Panc1 (cell line): Measurements from ENCODE around the gene SLC26A4. TPM values are rescaled to one million over a fixed set of nuclear protein-coding genes. Genes with fewer than 3 reads are reported as not detected.
A peak's percentile ranks its signal among the peaks of the same experiment; 100 is the strongest.

Experiments
- ATAC-seq: fragments of 200-7000 bp; cut with Tn5 transposase; 2 replicates; pipeline ENCODE4 v1.9.1; 2020; ENCODE audit warnings: mild to moderate bottlenecking, moderate library complexity
- BruUV-seq: library from RNA; stranded (reverse); fragments of 400-500 nt; replicated peaks from 2 replicates; lab custom pipeline; 2021; lab: Mats Ljungman, UMichigan
- CTCF ChIA-PET: fragments of 300-600 bp; sonication (Branson Sonifier 250); formaldehyde crosslinking; loops from one replicate; lab custom pipeline; 2022; ENCODE audit warnings: antibody characterized with exemption; lab: Charles Lee
- POLR2A ChIA-PET: fragments of 300-600 bp; sonication (Branson Sonifier 250); formaldehyde crosslinking; loops from one replicate; lab custom pipeline; 2022; ENCODE audit warnings: antibody characterized with exemption; lab: Charles Lee
- DNase-seq: peaks from one replicate; pipeline ENCODE4 v3.0.0-alpha.2; 2010; ENCODE audit warnings: low read depth, low spot score
- H3K27ac ChIP-seq: 2 replicates; pipeline ENCODE4 v1.5.1; 2011; ENCODE audit warnings: mild to moderate bottlenecking, low read length, inconsistent platforms
- H3K27me3 ChIP-seq: fragments of 200-500 bp; sonication (Bioruptor generic); 2 replicates; pipeline ENCODE4 v1.6.0; 2014; ENCODE audit warnings: low read length, inconsistent platforms; ENCODE audit not compliant: control insufficient read depth, insufficient read depth
- H3K36me3 ChIP-seq: fragments of 200-500 bp; sonication (Bioruptor generic); 2 replicates; pipeline ENCODE4 v1.5.1; 2014; ENCODE audit warnings: inconsistent platforms, mild to moderate bottlenecking, low read length, moderate library complexity; ENCODE audit not compliant: control insufficient read depth, insufficient read depth
- H3K4me1 ChIP-seq: 2 replicates; pipeline ENCODE4 v1.5.1; 2011; ENCODE audit warnings: inconsistent platforms, mild to moderate bottlenecking, low read length, moderate library complexity; ENCODE audit not compliant: control insufficient read depth, insufficient read depth
- H3K4me3 ChIP-seq, 2 experiments: 2 replicates each; pipeline ENCODE4 v1.5.1; 2011 to 2012; ENCODE audit warnings: low read depth in 2 of 2, low read length in 2 of 2, mild to moderate bottlenecking in 2 of 2, inconsistent platforms in 1 of 2, moderate library complexity in 1 of 2
- H3K9me3 ChIP-seq: fragments of 200-500 bp; sonication (Bioruptor generic); 2 replicates; pipeline ENCODE4 v1.5.1; 2014; ENCODE audit warnings: low read depth, mild to moderate bottlenecking, inconsistent platforms, low read length, moderate library complexity; ENCODE audit not compliant: control insufficient read depth, insufficient read depth
- POLR2AphosphoS5 ChIP-seq: IDR thresholded peaks from 2 replicates; pipeline ENCODE4 v1.6.1; 2012; ENCODE audit warnings: mild to moderate bottlenecking, low read depth, low read length, moderate library complexity
- SIN3A ChIP-seq: IDR thresholded peaks from 2 replicates; pipeline ENCODE4 v1.6.1; 2012; ENCODE audit warnings: low read depth, mild to moderate bottlenecking, low read length, moderate library complexity, borderline replicate concordance; ENCODE audit not compliant: insufficient read depth
- TCF7L2 ChIP-seq: IDR thresholded peaks from 2 replicates; pipeline ENCODE4 v1.6.1; 2011; ENCODE audit warnings: mild to moderate bottlenecking, low read depth, low read length, inconsistent platforms
- in situ Hi-C: cut with HindIII; loops from 2 replicates; pipeline ENCODE4 v1.10.0; 2016; ENCODE audit warnings: low sequenced_read_pairs, low pct_unique_long_range_greater_than_20kb
- intact Hi-C: fragments of 100-400 bp; cut with micrococcal nuclease; formaldehyde crosslinking; loops from one replicate; pipeline ENCODE4 v1.10.0; 2022; ENCODE audit not compliant: unreplicated experiment
- total RNA-seq: library from RNA; stranded (reverse); gene quantifications from one replicate; pipeline ENCODE4 v1.2.1, GENCODE V29; 2021; ENCODE audit not compliant: unreplicated experiment
- TF ChIP-seq, protein P1 (sequence below), 2 experiments: IDR thresholded peaks; 2 replicates each; pipeline ENCODE4 v1.6.1; 2011 to 2012; ENCODE audit warnings: low read depth in 2 of 2, control low read depth in 1 of 2, low read length in 1 of 2, mild to moderate bottlenecking in 1 of 2, moderate library complexity in 1 of 2; ENCODE audit not compliant: insufficient read depth in 1 of 2
- TF ChIP-seq, protein P2 (sequence below): fragments of 450-650 bp; IDR thresholded peaks from 2 replicates; pipeline ENCODE4 v1.5.1; 2017; ENCODE audit warnings: mild to moderate bottlenecking

Gene SLC26A4
- total RNA-seq, 1 experiment from 2014 or later: 0.05 TPM

DNA sequence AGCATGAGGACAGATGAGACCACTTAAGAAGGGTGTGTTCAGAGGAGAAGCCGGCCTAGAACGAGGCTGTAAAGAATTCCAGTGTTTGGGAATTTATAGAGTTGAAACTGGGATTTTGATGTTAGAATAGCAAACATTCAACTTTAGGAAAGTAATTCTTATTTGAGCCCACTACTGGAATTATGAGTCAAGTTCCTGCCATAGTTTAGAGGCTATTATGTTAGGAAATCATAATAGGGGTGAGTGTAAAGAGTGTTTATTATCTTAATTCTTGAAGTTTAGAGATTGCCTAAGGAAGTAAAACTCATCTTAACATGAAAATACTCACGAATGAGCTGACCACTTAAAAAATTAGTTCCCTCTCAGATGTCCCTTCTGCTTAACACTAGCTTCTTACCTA is 85.4 kb downstream of the SLC26A4 start:
- no peak for DNase-seq
- no peaks in the 10 kb centered on the region for H3K27me3 ChIP-seq
- peaks cover 19% of the 10 kb centered on the region for H3K4me1 ChIP-seq
- ChIA-PET POLR2A (interaction anchor here (0.5 to 1.0 kb wide), 3 partner anchors 19 to 577 kb away, joined by 3 to 10 read pairs (median 4); no protein-coding TSS in a partner anchor), CTCF (interaction anchor here (1.1 to 1.3 kb wide), 2 partner anchors 129 to 133 kb away, joined by 3 to 4 read pairs; no protein-coding TSS in a partner anchor)
- no peak overlapping the region for H3K27ac ChIP-seq
- in situ Hi-C loops (no loop called here), intact Hi-C loops (no loop called here)
- ATAC-seq: no peak
- H3K4me3 ChIP-seq: peak overlapping the region in 1 of 2 experiments; percentile 97; a peak in 1 of 4 replicates
- BruUV-seq: no TSS peak
- TF ChIP-seq, protein P1, sequence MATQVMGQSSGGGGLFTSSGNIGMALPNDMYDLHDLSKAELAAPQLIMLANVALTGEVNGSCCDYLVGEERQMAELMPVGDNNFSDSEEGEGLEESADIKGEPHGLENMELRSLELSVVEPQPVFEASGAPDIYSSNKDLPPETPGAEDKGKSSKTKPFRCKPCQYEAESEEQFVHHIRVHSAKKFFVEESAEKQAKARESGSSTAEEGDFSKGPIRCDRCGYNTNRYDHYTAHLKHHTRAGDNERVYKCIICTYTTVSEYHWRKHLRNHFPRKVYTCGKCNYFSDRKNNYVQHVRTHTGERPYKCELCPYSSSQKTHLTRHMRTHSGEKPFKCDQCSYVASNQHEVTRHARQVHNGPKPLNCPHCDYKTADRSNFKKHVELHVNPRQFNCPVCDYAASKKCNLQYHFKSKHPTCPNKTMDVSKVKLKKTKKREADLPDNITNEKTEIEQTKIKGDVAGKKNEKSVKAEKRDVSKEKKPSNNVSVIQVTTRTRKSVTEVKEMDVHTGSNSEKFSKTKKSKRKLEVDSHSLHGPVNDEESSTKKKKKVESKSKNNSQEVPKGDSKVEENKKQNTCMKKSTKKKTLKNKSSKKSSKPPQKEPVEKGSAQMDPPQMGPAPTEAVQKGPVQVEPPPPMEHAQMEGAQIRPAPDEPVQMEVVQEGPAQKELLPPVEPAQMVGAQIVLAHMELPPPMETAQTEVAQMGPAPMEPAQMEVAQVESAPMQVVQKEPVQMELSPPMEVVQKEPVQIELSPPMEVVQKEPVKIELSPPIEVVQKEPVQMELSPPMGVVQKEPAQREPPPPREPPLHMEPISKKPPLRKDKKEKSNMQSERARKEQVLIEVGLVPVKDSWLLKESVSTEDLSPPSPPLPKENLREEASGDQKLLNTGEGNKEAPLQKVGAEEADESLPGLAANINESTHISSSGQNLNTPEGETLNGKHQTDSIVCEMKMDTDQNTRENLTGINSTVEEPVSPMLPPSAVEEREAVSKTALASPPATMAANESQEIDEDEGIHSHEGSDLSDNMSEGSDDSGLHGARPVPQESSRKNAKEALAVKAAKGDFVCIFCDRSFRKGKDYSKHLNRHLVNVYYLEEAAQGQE (IDR thresholded peaks at IDR 0.05; ENCODE audit: insufficient read depth in 1 of 2, low read depth in 2 of 2, low read length in 1 of 2): no peak
- TF ChIP-seq SIN3A (no peak), POLR2AphosphoS5 (no peak), TCF7L2 (no peak)
- TF ChIP-seq, protein P2, sequence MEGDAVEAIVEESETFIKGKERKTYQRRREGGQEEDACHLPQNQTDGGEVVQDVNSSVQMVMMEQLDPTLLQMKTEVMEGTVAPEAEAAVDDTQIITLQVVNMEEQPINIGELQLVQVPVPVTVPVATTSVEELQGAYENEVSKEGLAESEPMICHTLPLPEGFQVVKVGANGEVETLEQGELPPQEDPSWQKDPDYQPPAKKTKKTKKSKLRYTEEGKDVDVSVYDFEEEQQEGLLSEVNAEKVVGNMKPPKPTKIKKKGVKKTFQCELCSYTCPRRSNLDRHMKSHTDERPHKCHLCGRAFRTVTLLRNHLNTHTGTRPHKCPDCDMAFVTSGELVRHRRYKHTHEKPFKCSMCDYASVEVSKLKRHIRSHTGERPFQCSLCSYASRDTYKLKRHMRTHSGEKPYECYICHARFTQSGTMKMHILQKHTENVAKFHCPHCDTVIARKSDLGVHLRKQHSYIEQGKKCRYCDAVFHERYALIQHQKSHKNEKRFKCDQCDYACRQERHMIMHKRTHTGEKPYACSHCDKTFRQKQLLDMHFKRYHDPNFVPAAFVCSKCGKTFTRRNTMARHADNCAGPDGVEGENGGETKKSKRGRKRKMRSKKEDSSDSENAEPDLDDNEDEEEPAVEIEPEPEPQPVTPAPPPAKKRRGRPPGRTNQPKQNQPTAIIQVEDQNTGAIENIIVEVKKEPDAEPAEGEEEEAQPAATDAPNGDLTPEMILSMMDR: no peak
- no peaks in the 10 kb centered on the region for H3K9me3 ChIP-seq
- peaks cover 23% of the 10 kb centered on the region for H3K36me3 ChIP-seq

DNA sequence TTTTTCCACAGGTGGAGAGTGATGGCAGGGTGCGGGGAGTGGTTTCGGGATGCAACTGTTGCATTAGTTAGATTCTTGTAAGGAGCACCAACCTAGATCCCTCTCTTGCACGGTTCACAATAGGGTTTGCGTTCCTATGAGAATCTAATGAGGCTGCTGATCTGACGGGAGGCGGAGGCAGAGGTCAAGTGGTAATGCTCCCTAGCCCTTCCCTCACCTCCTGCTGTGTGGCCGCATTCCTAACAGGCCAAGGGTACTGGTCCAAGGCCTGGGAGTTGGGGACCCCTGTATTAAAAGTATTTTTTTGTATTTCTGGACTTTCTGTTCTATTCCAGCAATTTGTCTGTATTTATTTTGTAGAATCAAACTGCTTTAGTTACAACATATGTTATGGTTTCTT is 90.5 kb downstream of the SLC26A4 start:
- Histone ChIP-seq H3K27me3 (no peaks in the 10 kb centered on the region), H3K4me3 (no peak overlapping the region), H3K4me1 (peaks cover 2% of the 10 kb centered on the region; the same call in 1 of the 2 replicates), H3K27ac (no peak overlapping the region), H3K36me3 (peaks cover 63% of the 10 kb centered on the region), H3K9me3 (no peaks in the 10 kb centered on the region)
- ATAC-seq (no peak), DNase-seq (no peak)
- TF ChIP-seq, protein P2: no peak
- no peak for TF ChIP-seq TCF7L2
- TF ChIP-seq SIN3A: no peak
- no peak for TF ChIP-seq POLR2AphosphoS5
- in situ Hi-C loops (no loop called here), intact Hi-C loops (no loop called here)
- no TSS peak for BruUV-seq
- POLR2A ChIA-PET: no interaction called here
- CTCF ChIA-PET: no interaction called here
